HL-60 (cell line): ENCODE data around the gene B3GALNT1.
A peak's percentile ranks its signal among the peaks of the same experiment; 100 is the strongest.

Source experiments
- DNase-seq, 2 experiments: peaks; one replicate each; pipeline ENCODE4 v3.0.0-alpha.2; 2010 to 2020; ENCODE audit warnings: low read depth in 1 of 2, low spot score in 1 of 2
- H3K27ac ChIP-seq: fragments of 250-450 bp; sonication (Bioruptor Pico); replicated peaks from 2 replicates; pipeline ENCODE4 v1.5.1; 2020; ENCODE audit warnings: mild to moderate bottlenecking, moderate library complexity
- H3K27me3 ChIP-seq: fragments of 250-450 bp; sonication (Bioruptor Pico); 2 replicates; pipeline ENCODE4 v1.5.1; 2021; ENCODE audit warnings: mild to moderate bottlenecking, moderate library complexity; ENCODE audit not compliant: insufficient read depth, poor library complexity, severe bottlenecking
- H3K4me3 ChIP-seq: replicated peaks from 2 replicates; pipeline ENCODE4 v1.5.1; 2011; ENCODE audit warnings: mild to moderate bottlenecking, control low read depth, low read length; ENCODE audit not compliant: insufficient read depth
- GABPA ChIP-seq: IDR thresholded peaks from 2 replicates; pipeline ENCODE4 v1.6.1; 2012; ENCODE audit warnings: low read depth
- POLR2AphosphoS5 ChIP-seq: IDR thresholded peaks from 2 replicates; pipeline ENCODE4 v1.6.1; 2012; ENCODE audit warnings: low read depth
- SPI1 ChIP-seq: IDR thresholded peaks from 2 replicates; pipeline ENCODE4 v1.6.1; 2012; ENCODE audit warnings: low read depth, mild to moderate bottlenecking, borderline replicate concordance
- long read RNA-seq: library from polyadenylated mRNA; unstranded; transcript quantifications from one replicate; pipeline ENCODE4 v2.0.0, GENCODE V29; 2020
- TF ChIP-seq, protein P1 (sequence below): IDR thresholded peaks from one replicate; pipeline ENCODE4 v1.5.1; 2011; ENCODE audit warnings: low read length, control low read depth, inconsistent platforms; ENCODE audit not compliant: insufficient read depth
- TF ChIP-seq, protein P2 (sequence below): IDR thresholded peaks from 2 replicates; pipeline ENCODE4 v1.6.1; 2012; ENCODE audit warnings: low read depth; ENCODE audit not compliant: insufficient replicate concordance

B3GALNT1 gene, protein sequence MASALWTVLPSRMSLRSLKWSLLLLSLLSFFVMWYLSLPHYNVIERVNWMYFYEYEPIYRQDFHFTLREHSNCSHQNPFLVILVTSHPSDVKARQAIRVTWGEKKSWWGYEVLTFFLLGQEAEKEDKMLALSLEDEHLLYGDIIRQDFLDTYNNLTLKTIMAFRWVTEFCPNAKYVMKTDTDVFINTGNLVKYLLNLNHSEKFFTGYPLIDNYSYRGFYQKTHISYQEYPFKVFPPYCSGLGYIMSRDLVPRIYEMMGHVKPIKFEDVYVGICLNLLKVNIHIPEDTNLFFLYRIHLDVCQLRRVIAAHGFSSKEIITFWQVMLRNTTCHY
- long read RNA-seq: 0 reads

DNA sequence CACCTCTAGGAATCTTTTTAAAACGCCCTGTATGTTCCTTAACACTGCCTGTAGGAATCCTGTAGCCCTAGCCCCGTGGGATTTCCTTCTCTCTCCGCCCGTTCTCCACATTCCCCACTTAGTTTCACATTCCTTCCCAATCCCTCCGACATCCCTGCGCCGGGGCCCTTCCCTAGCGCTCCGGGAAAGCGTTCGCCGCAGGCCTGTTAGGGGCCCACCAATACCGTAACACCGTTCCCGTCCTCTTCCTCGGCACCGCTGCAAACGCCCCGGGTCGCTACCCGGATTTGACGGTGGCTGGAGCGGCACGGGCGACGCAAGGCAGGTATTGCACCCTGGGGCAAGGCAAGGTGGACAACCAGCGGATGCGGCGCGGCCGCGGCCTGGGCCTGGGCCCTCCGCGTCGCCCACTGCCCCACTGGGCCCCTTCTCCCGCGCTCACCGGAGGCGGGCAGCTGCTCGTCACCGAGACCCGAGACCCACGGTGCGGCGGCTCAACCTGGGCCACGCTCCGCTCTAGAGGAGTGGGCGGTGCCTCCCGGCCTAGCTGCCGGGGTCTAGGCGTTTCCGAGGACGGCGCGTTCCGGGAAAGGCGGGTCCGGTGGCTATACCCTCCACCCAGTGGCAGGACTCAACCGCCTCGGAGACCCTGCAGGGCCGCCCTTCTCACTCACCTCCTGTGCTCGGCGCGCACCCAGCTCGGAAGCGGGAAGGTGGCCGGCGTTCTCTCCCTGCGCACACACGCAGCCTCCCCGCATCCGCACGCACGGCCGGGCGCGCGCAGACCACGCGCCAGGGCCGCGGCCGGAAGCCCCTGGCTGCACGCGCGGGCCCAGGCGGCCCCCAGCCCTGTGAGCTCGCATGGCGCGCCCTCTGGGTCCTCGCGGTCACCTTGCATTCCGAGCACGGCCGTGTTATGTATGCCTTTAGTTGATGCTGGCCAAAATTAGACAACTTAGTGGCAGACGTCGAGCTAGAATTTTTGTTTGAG is at the start of gene B3GALNT1:
Gene B3GALNT1 (minus strand): TSS at position 789 of the 991 bp plus-strand sequence. CDS start 18,595 bp downstream, outside the sequence.
- TF ChIP-seq, protein P1, sequence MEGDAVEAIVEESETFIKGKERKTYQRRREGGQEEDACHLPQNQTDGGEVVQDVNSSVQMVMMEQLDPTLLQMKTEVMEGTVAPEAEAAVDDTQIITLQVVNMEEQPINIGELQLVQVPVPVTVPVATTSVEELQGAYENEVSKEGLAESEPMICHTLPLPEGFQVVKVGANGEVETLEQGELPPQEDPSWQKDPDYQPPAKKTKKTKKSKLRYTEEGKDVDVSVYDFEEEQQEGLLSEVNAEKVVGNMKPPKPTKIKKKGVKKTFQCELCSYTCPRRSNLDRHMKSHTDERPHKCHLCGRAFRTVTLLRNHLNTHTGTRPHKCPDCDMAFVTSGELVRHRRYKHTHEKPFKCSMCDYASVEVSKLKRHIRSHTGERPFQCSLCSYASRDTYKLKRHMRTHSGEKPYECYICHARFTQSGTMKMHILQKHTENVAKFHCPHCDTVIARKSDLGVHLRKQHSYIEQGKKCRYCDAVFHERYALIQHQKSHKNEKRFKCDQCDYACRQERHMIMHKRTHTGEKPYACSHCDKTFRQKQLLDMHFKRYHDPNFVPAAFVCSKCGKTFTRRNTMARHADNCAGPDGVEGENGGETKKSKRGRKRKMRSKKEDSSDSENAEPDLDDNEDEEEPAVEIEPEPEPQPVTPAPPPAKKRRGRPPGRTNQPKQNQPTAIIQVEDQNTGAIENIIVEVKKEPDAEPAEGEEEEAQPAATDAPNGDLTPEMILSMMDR: no peak
- TF ChIP-seq GABPA (no peak), POLR2AphosphoS5 (no peak), SPI1 (no peak)
- TF ChIP-seq, protein P2, sequence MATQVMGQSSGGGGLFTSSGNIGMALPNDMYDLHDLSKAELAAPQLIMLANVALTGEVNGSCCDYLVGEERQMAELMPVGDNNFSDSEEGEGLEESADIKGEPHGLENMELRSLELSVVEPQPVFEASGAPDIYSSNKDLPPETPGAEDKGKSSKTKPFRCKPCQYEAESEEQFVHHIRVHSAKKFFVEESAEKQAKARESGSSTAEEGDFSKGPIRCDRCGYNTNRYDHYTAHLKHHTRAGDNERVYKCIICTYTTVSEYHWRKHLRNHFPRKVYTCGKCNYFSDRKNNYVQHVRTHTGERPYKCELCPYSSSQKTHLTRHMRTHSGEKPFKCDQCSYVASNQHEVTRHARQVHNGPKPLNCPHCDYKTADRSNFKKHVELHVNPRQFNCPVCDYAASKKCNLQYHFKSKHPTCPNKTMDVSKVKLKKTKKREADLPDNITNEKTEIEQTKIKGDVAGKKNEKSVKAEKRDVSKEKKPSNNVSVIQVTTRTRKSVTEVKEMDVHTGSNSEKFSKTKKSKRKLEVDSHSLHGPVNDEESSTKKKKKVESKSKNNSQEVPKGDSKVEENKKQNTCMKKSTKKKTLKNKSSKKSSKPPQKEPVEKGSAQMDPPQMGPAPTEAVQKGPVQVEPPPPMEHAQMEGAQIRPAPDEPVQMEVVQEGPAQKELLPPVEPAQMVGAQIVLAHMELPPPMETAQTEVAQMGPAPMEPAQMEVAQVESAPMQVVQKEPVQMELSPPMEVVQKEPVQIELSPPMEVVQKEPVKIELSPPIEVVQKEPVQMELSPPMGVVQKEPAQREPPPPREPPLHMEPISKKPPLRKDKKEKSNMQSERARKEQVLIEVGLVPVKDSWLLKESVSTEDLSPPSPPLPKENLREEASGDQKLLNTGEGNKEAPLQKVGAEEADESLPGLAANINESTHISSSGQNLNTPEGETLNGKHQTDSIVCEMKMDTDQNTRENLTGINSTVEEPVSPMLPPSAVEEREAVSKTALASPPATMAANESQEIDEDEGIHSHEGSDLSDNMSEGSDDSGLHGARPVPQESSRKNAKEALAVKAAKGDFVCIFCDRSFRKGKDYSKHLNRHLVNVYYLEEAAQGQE: no peak
- Histone ChIP-seq H3K4me3 (peak within 1 kb of the TSS; percentile 34), H3K27me3 (peaks cover 17% of the 10 kb centered on the region), H3K27ac (no peak within 1 kb of the TSS)
- no peak for DNase-seq

DNA sequence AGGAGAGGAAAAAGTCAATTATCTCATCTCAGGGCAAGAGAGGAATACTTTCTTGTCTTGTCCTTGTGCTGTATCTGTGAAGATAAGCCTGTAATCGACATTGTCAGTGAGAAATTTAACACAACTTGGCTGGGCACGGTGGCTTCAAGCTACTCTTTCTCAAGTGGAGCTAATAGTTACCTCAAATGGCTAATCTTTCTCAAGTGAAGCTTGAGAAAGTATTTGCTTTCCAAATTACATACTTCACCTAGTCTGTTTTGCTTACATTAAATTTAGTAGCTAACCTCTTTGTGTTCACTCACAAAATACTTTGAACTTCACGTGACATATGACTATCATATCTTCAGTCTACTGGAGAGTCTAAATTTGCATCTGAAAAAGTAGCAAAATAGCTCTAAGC is 48.3 kb upstream of the B3GALNT1 start:
- Histone ChIP-seq H3K27me3 (no peaks in the 10 kb centered on the region), H3K4me3 (no peak overlapping the region), H3K27ac (no peak overlapping the region)
- DNase-seq: no peak
- TF ChIP-seq GABPA (no peak), SPI1 (no peak), POLR2AphosphoS5 (no peak)
- TF ChIP-seq, protein P1: no peak

DNA sequence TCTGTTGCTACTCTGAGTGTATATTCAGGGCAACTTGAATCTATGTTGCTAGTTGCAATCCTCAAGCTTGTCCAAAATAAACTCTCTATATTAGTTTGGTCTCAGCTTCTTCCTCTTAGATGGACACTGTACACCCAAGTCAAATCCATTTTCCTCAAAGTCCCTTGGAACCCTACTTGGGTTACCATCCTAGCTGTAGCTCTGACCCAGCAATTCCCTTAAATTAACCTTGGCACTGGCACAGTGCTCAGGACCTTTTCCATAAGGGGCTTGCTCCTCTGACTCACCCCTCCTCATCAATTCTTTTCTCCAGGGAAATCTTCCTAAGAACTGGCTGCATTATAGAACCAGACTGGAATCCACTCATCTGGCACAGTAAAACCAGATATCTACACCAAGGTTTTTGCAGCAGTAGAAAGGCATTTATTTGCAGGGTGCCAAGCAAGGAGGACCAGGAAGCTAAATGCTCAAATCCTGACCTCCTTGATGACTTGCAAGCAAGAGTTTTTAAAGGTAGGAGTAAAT is 44.9 kb upstream of the B3GALNT1 start:
- Histone ChIP-seq H3K27me3 (no peaks in the 10 kb centered on the region), H3K27ac (no peak overlapping the region), H3K4me3 (no peak overlapping the region)
- DNase-seq: no peak
- TF ChIP-seq, protein P1: no peak
- TF ChIP-seq, protein P2: no peak
- TF ChIP-seq POLR2AphosphoS5 (no peak), SPI1 (no peak), GABPA (no peak)
